AG10803 (cell line): ENCODE measurements around the gene NFIC.

Experiments used
- DNase-seq: peaks from one replicate; pipeline ENCODE4 v3.0.0; 2010; ENCODE audit warnings: low read depth
- H3K4me3 ChIP-seq: 2 replicates; pipeline ENCODE4 v1.5.1; 2011; ENCODE audit warnings: mild to moderate bottlenecking, low read length, control low read depth
- CTCF ChIP-seq: conservative IDR thresholded peaks from 2 replicates; pipeline ENCODE4 v1.5.1; 2011; ENCODE audit warnings: mild to moderate bottlenecking, low read length, control low read depth, inconsistent platforms

Gene NFIC

DNA sequence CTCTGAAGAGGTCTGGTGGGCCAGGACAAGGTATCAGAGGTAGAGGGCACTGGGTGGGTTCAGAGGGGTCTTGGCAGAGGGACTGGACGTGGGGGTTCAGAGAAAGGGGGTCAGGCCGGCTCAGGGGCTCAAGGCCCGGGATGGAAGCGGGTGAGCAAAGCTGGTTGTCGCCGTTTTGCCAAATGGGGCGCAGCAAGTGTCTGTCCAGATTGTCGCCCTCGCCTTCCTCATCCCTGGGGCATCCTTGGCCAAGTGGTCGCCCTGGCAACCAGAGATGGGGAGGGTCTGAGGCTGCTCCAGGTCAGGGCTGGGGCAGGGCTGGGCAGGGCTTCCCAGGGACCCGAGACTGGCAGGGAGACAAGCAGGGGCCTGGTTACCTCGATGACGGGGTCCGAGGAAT, 127.3 kb downstream of the NFIC start:
- H3K4me3 ChIP-seq, result no peak overlapping the region
- no peak for TF ChIP-seq CTCF
- DNase-seq, result no peak

GRCh38 chr19:3494051-3494450, 127.7 kb downstream of the NFIC start:
- H3K4me3 ChIP-seq, result no peak overlapping the region
- no peak for DNase-seq
- no peak for TF ChIP-seq CTCF

GRCh38 chr19:3494559-3494958, 128.2 kb downstream of the NFIC start:
- H3K4me3 ChIP-seq, result no peak overlapping the region
- no peak for DNase-seq
- no peak for TF ChIP-seq CTCF

DNA sequence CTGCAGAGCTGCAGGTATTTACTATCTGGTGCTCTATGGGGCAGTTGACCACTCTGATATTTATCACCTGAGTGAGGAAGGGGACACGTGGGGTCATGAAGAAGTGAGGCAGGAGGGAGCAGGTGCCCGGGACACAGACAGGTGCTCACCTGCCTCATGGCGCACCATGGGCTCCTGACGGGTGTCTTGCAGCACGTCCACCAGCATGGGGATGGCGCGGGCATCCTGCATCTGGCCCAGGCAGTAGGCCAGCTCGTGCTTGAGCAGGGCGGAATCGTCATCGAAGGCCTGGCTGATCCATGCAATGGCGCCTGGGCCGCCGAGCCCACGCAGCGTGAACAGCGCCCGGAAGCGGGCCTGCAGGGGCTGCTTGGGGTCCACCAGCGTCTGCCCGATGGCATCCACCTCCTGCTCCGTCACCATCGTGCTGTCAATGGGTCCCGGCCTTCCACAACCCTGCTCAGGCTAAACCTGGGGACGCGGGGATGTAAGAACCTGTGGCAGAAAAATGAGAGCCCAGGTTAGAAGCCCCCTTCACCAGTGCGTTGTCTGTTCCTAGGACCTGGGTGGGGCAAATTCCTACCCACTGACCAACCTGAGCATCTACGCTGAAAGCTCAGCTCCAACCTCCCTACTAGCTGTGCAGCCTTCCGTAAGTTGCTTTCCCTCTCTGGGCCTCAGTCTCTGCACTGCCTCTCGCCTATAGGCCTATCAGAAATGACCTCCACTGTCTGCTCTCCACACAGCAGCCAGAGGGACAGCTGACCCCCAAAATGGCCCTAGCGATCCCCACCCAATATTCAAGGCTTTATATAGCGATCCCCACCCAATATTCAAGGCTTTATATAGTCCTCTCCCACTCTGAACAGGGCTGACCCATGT, 130.2 kb downstream of the NFIC start:
- DNase-seq, result no peak
- TF ChIP-seq CTCF, result no peak
- H3K4me3 ChIP-seq, result no peak overlapping the region

GRCh38 chr19:3497757-3498520, 131.6 kb downstream of the NFIC start:
- TF ChIP-seq CTCF, result no peak
- no peak for DNase-seq
- H3K4me3 ChIP-seq, result no peak overlapping the region

DNA sequence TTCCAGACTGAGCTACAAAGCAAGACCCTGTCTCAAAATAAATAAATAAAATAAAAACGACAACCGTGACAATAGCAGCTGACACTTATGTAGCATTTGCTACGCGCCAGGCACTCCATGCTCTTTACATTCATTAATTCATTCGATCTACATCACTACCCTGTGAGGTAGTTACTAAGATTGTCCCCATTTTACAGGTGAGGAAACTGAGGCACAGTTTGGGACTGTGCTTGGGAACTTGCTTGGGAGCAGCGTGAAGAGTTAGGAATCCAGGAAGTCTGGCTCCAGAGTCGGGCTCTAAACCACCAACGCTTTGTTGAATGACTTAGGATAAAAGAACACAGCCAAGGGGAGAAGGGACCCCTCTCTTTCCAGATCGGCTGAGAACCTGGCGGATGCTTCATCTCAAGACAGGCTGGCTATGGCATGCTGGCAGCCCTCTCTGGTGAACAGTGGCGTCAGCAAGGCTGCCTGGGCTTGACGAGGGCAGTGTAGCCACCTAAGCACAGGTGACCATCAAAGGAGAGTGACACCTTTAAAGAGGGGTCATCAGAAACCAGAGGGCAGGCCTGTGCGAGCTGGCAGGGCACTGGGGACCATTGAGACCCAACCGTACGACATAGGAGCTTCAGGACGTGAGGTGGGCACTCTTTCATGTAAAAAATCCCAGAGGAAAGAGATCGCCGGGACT, 133.5 kb downstream of the NFIC start:
- TF ChIP-seq CTCF, result no peak

More for the DNA sequence above, 133.5 kb downstream of the NFIC start:
- DNase-seq, result no peak
- H3K4me3 ChIP-seq, result peak overlapping the region; percentile 94
